Measurements from ENCODE around the gene WDR36.

WDR36 gene

DNA sequence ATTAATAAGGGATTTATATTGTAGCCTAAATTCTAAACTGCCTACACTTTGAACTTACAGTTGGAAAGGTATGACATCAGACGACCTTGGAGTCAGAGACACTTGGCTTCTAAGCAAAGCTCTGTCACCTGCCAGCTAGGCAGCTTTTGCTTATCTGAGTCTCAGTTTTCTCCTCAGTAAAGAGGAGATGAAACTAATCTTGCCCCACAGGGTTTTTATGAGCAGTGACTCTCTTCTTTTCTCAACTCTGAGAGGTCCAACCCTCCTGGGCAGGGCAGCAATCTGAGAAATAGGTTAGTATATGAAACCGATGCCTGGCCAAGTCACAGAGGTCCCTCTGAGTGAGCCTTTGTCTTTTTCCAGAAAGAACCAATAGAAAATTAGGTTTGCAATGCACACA lies 53.9 kb downstream of the WDR36 start:
- TF ChIP-seq, protein P1, sequence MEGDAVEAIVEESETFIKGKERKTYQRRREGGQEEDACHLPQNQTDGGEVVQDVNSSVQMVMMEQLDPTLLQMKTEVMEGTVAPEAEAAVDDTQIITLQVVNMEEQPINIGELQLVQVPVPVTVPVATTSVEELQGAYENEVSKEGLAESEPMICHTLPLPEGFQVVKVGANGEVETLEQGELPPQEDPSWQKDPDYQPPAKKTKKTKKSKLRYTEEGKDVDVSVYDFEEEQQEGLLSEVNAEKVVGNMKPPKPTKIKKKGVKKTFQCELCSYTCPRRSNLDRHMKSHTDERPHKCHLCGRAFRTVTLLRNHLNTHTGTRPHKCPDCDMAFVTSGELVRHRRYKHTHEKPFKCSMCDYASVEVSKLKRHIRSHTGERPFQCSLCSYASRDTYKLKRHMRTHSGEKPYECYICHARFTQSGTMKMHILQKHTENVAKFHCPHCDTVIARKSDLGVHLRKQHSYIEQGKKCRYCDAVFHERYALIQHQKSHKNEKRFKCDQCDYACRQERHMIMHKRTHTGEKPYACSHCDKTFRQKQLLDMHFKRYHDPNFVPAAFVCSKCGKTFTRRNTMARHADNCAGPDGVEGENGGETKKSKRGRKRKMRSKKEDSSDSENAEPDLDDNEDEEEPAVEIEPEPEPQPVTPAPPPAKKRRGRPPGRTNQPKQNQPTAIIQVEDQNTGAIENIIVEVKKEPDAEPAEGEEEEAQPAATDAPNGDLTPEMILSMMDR (IDR thresholded peaks at IDR 0.05): no peak
- TF ChIP-seq ZFX (IDR thresholded peaks at IDR 0.05; ENCODE audit: borderline replicate concordance): no peak
- H3K27ac ChIP-seq: no peak overlapping the region

DNA sequence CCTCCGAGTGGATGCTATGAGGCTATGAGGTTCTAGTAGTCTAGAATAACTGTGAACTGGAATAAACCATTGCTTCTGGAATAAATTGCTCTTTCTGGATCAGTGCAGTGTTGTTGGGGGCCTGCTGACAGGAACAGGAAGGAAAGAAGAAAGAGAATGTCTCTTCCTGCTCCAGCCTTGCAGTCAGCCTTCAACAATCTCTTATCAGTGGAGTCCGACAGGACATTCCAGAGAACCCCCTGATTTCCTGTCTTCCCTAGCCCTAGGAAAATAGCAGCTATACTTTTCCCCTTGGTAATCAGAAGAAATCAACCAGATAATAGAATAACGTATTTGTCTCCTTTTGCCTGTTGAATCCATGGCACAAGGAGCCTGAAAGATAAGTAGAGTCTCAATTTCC lies 55.4 kb downstream of the WDR36 start:
- no peak overlapping the region for H3K27ac ChIP-seq
- TF ChIP-seq, protein P1 (IDR thresholded peaks at IDR 0.05): no peak
- TF ChIP-seq ZFX (IDR thresholded peaks at IDR 0.05; ENCODE audit: borderline replicate concordance): no peak

DNA sequence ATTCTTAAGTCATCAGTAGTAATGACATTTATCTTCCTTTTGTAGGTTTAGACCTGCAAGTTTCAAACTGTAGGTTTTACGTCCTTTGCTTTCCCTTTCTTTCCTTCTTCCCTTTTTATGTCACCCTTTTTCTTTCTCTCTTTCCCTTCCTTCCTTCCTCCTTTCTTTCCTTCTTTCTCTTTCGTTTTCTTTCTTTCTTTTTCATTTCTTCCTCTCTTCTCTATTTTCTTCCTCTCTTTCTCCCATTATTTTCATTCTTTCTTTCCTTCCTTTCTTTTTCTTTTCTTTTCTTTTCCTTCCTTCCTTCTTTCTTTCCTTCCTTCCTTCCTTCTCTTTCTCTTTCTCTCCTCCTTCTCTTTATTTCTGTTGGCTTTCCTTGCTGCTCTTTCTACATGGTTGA lies 59.9 kb downstream of the WDR36 start:
- H3K27ac ChIP-seq: no peak overlapping the region
- TF ChIP-seq, protein P1 (IDR thresholded peaks at IDR 0.05): no peak
- no peak for TF ChIP-seq ZFX (IDR thresholded peaks at IDR 0.05; ENCODE audit: borderline replicate concordance)

DNA sequence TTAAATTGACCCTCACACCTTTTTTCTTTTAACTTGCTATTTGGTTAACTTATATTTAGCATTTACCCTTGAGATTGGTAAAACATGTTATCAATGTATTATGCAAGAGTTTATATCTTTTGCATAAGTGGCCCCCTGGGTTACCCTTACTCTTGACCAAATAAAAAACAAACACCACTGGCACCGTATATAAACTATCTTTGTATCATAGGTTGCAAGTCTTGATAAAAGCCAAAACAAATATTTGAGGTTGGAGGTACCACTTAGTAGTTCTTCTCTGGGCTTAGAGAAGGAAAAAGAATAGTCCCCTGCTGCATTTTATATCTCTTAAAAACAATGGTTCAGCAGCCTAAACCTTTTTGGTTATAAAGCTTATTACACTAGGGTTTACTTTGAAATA lies 61.3 kb downstream of the WDR36 start:
- no peak overlapping the region for H3K27ac ChIP-seq
- TF ChIP-seq, protein P1 (IDR thresholded peaks at IDR 0.05): no peak
- TF ChIP-seq ZFX (IDR thresholded peaks at IDR 0.05; ENCODE audit: borderline replicate concordance): no peak

DNA sequence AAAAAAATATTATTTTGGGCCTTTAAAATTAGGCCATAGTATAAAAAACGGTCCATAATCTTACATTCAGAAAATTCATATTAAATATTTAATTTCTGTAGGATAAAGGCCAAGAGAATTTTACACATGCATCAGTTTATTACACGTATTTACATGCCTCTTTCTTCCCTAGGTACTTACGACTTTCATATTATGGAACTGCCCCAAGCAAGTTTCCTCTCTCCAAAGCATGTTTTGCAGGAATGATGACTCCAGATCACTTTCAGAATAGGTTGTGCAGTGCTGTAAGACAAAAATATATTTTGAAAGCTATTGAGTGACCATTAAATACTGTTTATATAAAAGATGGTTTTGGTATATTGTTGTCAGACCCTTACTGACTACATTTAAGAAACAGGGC lies 61.8 kb downstream of the WDR36 start:
- no peak for TF ChIP-seq ZFX (IDR thresholded peaks at IDR 0.05; ENCODE audit: borderline replicate concordance)
- TF ChIP-seq, protein P1 (IDR thresholded peaks at IDR 0.05): no peak
- no peak overlapping the region for H3K27ac ChIP-seq

DNA sequence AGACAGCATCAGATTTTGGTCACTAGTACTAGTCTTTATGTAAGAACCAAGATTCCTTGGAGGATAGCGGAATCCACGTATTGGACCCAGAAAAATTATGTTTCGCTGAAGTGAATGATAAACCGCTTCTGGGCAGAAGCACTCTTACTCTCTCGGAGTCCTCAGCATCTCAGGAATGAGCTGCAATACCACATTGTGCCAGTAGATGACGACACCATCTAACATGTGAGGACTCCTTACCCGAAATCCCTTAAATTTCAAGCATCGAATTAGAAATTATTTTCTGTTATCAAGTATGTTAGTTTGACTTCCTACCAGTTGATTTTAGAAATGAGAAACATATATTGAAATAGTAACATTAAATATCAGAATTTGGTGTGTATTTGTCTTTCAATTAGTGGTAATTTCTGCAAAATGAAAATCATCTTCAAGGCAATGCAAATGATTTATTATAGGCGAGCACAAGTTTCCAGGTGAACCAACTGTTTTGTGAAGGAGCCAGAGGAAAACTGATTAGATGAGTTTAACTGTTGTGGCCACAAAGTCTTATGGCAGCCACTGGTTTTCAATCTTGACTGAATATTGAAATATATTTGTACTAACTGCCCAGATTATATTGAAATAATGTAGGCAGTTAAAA lies 66.1 kb downstream of the WDR36 start:
- no peak for TF ChIP-seq ZFX (IDR thresholded peaks at IDR 0.05; ENCODE audit: borderline replicate concordance)
- TF ChIP-seq, protein P1 (IDR thresholded peaks at IDR 0.05): peak; percentile 99

DNA sequence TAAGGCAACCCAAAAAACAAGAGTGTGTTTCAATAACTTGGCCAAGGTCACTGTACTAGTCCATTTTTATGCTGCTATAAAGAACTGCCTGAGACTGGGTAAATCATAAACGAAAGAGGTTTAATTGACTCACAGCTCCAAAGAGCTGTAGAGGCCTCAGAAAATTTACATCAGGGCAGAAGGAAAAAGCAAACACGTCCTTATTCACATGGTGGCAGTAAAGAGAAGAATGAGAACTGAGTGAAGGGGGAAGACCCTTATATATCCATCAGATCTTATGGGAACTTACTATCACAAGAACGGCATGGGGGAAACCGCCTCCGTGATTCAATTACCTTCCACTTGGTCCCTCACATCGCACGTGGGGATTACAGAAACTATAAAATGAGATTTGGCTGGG lies 67.7 kb downstream of the WDR36 start:
- H3K27ac ChIP-seq: no peak overlapping the region
- TF ChIP-seq, protein P1 (IDR thresholded peaks at IDR 0.05): no peak
- TF ChIP-seq ZFX (IDR thresholded peaks at IDR 0.05; ENCODE audit: borderline replicate concordance): no peak

More for the DNA sequence above, 66.1 kb downstream of the WDR36 start:
- no peak overlapping the region for H3K27ac ChIP-seq
